ENCODE data around the gene ABCA1. TPM values are rescaled to one million over a fixed set of nuclear protein-coding genes. Genes with fewer than 3 reads are reported as not detected.

Gene ABCA1
- total and polyA plus RNA-seq, 10 of the 15 experiments (the other 5 are each of a cell fraction or from before 2014, with no cell fraction given): 0.01 to 0.56 (median 0.16) TPM

DNA sequence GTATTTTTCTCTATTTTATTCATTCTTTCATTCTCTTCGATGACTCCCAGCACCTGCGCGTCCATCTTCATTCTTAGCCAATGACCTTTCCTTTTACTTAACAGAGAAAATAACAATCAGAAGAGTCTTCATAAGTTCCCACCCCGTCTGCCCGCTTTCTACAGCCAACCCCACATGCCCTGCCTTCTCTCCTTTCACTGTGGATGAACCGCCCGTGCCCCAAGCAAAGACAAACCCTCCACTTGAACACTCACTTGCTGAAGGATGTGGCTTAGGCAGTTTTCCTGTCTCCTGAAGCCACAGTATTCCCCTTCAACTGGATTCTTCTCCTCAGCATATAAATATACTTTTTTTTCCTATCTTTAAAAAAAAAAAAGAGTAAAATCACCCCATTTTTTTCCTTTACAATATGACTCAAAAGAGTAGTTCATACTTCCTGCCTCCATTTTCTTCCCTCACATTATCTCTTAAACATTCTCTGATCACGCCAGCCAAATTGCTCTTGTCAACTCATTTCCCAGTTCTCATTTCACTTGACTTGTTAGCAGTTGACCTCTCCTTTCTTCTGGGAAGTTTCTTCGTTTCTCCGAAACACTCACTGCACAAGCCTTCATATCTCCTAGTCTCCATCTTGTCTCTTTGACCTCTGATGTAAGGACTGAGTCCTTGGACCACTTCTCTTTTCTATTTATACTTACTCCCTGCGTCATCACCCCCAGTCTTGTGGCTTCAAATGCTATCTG, 153.0 kb downstream of the ABCA1 start (continued):
- TF ChIP-seq MLLT1 (IDR thresholded peaks at IDR 0.05) (peak; percentile 91), CBFB (IDR thresholded peaks at IDR 0.05; ENCODE audit: low read depth) (peak; percentile 70; the same call in 1 of the 2 replicates), NFYA (IDR thresholded peaks at IDR 0.05; ENCODE audit: borderline replicate concordance, low read depth, low read length) (no peak), EP300 (IDR thresholded peaks at IDR 0.05; ENCODE audit: borderline replicate concordance in 1 of 2, control insufficient read depth in 1 of 2, low read depth in 2 of 2, low read length in 2 of 2) (peak; percentile 13 to 57; a peak in 2 of 4 replicates), CBX5 (IDR thresholded peaks at IDR 0.05; ENCODE audit: low read depth) (peak; percentile 82; the same call in 1 of the 2 replicates), CHD1 (IDR thresholded peaks at IDR 0.05; ENCODE audit: low read depth, low read length) (no peak), POLR2AphosphoS5 (IDR thresholded peaks at IDR 0.05; ENCODE audit: low read length) (peak; percentile 94), SUZ12 (IDR thresholded peaks at IDR 0.05; ENCODE audit: unreplicated experiment) (no peak), CEBPZ (IDR thresholded peaks at IDR 0.05; ENCODE audit: low read depth, low read length) (no peak), ZBED1 (IDR thresholded peaks at IDR 0.05; ENCODE audit: borderline replicate concordance) (0 out of 2 replicates have a peak, but pooled peaks have one; percentile 53), PRDM15 (CRISPR knock-in tag; IDR thresholded peaks at IDR 0.05) (no peak), BCL3 (IDR thresholded peaks at IDR 0.05; ENCODE audit: borderline replicate concordance, insufficient read depth, low read depth, low read length, poor library complexity, severe bottlenecking) (peak; percentile 12)
- TF ChIP-seq, protein P1, sequence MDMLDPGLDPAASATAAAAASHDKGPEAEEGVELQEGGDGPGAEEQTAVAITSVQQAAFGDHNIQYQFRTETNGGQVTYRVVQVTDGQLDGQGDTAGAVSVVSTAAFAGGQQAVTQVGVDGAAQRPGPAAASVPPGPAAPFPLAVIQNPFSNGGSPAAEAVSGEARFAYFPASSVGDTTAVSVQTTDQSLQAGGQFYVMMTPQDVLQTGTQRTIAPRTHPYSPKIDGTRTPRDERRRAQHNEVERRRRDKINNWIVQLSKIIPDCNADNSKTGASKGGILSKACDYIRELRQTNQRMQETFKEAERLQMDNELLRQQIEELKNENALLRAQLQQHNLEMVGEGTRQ (IDR thresholded peaks at IDR 0.05; ENCODE audit: borderline replicate concordance, low read depth, low read length): no peak
- TF ChIP-seq, protein P2, sequence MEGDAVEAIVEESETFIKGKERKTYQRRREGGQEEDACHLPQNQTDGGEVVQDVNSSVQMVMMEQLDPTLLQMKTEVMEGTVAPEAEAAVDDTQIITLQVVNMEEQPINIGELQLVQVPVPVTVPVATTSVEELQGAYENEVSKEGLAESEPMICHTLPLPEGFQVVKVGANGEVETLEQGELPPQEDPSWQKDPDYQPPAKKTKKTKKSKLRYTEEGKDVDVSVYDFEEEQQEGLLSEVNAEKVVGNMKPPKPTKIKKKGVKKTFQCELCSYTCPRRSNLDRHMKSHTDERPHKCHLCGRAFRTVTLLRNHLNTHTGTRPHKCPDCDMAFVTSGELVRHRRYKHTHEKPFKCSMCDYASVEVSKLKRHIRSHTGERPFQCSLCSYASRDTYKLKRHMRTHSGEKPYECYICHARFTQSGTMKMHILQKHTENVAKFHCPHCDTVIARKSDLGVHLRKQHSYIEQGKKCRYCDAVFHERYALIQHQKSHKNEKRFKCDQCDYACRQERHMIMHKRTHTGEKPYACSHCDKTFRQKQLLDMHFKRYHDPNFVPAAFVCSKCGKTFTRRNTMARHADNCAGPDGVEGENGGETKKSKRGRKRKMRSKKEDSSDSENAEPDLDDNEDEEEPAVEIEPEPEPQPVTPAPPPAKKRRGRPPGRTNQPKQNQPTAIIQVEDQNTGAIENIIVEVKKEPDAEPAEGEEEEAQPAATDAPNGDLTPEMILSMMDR (IDR thresholded peaks at IDR 0.05 in 2 of 3, conservative IDR thresholded peaks at IDR 0.05 in 1 of 3; ENCODE audit: control insufficient read depth in 2 of 3, extremely low read depth in 1 of 3, insufficient read depth in 1 of 3, low read depth in 3 of 3, low read length in 3 of 3): no peak
